HG02870 (cell line): Measurements from ENCODE around the gene CCR7.

Experiments
- ATAC-seq: cut with Tn5 transposase; IDR thresholded peaks from one replicate; pipeline ENCODE4 v1.9.1; 2021; ENCODE audit warnings: mild to moderate bottlenecking, moderate library complexity; ENCODE audit not compliant: unreplicated experiment

The CCR7 gene

DNA sequence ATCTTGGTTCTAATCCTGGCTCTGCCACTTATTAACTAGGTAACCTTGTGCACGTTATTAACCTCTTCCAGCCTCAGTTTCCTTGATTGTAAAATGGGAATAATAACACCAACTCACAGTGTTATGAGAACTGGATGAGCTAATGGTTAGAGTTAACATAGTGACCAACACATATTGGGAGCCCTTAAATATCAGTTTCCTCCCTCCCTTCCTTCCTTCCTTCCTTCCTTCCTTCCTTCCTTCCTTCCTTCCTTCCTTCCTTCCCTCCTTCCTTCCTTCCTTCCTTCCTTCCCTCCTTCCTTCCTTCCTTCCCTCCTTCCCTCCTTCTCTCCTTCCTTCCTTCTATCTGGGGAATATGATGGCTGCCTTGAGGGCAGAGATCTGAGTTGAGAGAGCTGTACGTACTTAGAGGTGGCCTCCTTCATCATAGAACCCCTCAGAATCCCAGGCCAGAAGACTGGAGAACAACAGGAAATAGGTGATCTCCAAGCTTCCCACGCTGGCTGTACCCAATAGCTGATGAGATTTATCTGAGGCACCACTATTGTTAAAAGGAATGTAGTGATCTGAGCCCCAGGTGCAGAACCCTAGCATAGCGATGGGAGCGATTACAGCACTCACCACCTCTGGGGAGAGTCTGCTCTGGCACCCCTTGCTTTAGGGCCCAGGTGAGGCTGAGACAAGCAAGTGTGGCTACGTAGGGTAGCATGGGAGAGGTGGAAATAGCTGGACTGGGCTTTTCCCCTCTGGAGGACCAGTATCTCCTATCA is 26.2 kb downstream of the CCR7 start:
- ATAC-seq: no peak

DNA sequence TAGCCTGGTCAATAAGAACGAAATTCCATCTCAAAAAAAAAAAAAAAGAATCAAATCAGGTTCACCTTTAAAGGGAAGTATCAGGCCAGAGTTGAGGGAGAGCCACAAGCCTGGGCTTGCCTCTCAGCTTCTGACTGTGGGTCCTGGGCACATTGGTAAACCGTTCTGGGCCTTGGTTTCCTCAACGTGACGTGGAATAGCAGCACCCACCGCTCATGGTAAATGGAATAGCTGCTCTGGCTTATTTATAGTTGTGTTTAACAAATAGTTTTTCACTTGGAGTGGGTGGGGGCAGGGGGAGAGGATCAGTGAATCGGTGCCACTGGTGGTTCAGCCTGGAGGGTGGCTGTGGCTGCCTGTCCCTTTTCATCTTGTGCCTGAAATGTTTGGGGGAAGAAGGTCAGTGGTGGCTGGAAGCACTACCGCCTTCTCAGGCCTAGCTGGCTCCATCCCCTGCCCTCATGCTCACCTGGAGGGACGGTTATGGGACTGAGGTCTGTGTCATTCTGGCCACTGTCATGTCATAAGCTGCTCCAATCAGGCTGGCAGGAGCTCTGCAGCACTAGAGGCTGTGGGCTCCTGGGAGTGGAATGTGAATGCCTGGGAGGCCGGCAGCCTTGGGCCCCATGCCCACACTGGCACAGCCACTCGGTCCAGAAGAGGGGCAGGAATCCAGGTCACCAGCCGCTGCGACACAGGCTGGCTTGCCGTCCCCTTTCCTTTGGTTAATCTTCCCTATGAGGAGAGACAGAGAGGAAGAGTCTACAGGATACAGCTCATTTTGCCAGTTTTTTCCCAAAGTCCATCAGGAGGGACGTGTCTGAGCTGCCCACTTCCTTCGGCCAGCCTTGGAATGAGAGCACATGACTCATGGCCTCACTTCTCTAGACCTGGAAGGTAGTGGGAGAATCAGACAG is 27.0 kb downstream of the CCR7 start:
- ATAC-seq: no peak

DNA sequence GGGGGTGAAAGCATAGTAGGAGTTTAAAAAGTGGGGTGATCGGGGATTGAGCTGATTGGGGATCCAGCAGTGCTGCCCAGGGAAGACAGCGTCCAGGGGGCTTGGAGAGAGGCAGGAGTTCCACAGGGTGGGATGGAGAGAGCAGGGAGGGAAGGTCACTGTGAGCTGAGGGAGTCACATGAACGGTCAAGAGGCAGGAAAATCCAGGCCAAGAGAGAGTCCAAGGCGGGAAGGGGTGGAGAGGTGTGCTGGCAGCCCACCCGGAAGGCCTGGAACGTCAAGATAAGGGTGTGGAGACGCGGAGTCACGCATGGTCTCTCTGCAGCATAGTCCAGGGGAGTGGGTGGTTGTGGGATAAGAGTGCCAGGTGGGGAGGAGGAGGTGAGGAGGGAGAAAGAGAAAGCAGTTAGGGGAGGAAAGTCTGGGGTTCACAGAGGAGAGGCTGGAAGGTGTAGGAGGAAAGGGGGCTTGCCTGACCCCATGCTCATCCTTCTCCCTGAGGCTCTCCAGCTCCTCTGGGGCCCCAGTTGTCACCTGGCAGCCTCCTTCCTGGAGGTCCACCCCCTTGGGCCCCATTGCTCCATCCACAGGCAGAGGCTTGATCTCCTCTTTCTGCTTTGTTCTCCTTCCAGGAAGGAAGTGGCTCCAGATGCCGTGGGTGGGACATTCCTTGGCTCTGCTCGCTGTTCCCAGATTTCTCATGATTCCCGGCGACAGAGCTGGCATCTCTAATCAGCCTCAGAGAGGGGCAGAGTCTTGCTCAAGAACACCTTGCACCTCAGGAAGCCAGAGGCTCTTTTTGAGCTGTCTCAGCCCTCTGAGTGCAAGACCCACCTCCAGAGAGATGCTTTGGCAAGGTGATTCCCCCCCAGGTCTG is 28.7 kb downstream of the CCR7 start:
- ATAC-seq: no peak

DNA sequence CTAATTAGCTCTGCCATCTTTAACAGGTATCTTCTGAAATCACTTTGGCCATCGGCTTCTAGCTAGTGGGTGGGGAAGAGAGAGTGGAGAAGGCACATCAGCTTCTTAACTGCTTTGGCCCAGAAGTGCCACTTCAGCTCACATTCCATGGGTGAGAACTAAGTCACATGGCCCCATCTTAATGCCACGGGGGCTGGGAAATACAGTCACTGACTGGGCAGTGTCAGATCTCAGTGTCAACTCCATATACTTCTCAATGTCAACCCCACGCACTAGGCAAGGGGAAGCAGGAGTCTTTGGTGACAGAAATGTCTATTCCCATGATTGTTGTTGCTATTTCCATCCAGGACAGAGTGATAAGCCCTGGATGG is 29.4 kb downstream of the CCR7 start:
- ATAC-seq: no peak

DNA sequence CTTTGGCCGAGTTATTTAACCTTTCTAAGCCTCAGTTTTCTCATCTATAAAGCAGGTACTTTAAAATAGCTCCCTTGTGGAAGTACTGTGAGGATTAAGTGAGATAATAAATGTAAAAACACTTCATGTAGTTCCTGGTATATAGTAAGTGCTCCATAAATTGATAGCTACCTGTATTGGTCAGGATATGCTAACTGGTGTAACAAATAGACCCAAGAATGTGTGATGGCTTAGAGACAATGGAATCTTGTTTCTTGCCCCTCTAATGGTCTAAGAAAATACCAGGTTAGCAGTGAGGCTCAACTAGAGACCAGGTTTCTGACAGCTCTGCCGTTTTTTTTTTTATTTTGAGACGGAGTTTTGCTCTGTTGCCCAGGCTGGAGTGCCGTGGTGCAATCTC is 29.8 kb downstream of the CCR7 start:
- ATAC-seq: no peak

DNA sequence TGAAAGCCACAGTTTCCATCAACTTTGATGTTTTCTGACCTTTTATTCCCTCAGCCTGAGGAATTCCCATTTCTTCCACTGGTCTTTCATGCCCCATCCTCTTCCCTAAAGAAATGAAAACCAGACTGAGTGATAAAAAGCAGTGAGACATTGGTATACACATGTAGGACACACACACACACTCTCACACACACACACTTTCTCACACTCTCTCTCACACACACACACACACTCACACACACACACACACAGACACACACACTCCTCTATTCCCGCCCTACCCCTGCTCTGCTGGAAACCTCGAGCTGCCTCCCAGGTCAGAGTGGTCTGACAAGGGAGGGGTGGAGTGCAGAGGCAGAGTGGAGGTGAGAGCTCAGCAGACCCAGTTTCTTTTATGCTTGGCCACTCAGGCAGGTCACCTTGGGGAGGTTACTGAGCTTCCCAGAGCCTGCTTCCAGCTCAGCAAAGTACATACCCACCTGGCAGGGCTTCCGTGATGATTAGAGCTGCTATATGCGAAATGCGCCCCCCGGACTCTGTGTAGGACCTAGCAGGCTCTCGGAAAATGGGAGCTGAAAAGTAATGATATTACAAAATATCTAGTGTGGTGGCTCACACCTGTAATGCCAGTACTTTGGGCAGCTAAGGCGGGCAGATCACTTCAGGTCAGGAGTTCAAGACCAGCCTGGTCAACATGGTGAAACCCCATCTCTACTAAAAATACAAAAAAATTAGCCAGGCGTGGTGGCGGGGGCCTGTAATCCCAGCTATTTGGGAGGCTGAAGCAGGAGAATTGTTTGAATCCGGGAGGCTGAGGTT is 30.7 kb downstream of the CCR7 start:
- no peak for ATAC-seq

DNA sequence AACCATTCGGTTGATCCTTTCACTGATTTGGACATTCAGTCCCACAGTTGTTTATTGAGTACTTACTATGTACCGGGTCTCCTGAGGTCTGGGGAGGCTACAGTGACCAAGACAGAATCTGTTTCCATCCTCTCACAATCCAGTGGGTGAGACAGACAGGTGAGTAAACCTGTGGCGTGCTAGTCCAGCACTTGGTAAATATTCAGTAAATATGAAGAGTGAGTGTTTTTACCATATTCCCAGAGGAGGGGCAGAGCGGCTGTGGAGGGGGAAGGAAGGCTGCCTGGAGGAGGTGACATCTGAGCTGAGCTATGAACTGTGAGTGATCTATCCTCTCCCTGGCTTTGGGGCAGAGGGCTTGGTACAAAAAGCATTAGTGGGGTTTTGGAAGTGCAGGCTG is 31.4 kb downstream of the CCR7 start:
- no peak for ATAC-seq

DNA sequence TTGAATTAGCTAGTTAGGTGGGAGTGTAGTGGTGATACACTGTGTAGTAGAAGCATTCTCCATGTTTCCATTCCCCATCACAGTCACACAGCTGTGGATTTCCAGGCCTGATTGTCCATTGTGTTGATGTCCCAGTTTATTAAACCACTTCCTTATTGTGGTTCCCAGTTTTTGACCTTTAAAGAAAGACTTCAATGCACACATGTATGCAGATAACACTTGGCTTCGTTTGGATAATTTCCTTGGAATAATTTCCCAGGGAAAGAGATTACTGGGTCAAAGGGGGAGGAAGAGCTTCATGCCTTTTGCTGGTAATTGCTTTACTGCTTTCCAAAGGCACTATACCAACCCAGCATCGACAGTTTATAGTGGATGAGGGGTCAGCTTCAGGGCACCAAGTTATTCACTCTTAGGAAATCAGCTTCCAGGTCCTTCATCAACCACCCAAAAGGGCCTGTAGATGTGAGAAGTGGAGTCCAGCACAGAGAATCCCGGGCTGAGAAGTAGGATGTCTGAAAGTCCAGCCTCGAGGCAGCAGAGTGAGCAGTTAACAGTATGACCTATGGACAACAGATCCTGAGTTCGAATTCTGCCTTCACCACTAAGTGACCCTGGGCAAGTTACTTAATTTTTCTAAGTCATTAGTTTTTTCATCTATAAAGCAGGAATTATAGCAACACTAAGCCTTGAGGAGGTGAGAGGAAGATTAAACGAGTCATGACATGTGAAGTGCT is 32.6 kb downstream of the CCR7 start:
- ATAC-seq: no peak

DNA sequence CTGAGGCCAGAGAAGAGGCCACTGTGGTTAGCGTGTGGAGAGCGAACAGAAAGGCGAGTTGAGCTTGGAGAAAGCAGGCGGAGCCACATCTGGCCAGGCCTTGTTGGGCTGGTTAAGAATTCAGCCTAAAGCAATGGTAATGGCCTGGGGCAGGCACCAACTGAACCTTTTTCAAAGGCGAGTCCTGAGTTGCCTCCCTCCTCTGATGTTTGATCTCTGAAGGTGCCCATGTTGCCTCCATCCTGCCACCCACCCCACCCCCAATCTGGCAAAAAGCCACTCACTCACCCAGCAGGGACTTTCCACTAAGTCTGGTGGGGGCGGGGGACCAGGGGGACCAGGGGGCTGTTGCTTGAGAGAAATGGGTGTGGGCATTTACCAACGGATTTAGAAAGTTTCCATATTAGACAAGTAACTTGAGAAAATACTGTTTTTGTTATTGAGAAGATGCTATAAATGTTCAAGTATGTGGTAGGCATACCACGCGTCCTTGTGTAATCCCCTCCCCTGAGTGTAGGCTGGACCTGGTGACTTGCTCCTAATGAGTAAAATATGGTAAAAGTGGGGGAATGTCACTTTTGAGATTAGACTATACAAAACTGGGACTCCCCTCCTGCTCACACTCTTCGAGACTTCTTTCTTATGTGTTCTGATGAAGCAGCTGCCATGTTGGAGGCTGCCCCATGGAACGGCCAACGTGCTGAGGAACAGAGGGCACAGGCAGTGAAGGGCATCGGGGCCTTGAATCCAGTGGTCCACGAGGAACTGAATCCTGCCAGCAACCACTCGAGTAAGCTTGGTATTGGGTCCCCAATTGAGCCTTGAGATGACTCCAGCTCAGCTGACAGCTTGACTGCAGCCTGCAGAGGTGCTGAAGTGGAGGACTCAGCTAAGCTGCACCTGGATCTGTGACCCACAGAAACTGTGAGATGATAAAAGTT is 34.0 kb downstream of the CCR7 start:
- no peak for ATAC-seq

DNA sequence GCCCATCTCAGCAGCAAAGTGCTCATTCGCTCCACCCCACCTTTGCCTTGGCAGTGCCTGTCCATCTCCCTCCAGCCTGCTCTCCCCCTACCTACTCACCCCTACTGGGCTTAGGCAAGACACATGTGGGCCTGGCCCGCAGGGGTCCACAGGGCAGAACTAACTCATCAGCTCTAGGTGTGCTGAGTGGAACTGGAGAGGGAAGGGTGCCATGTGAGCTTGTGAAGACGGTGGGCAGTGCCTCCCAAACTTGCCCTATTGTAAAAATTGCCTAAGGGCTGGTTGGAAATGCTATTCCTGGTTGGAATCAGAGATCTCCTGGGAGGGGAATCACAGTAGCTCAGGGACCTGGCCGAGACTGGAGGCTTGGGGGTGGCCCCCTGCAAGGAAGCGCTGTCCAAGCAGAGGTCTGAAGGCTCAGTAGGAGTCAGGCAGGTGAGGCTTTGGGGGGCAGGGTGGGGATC is 34.7 kb downstream of the CCR7 start:
- ATAC-seq: no peak

DNA sequence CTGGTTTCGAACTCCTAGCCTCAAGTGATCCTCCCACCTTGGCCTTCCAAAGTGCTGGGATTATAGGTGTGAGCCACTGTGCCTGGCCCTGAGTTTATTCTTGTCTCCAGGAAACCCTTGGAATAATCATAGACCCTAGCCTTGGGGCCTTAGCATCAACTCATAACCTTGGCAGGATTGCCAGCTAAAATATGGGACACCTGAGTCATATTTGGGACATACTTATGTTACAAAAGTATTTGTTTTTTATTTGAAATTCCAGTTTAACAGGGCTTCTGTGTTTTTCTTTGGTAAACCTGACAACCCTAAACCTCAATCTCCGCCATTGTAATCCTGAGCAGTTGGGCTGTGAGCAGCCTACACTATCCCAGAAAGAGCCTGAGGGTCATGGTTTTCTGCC is 35.3 kb downstream of the CCR7 start:
- no peak for ATAC-seq

DNA sequence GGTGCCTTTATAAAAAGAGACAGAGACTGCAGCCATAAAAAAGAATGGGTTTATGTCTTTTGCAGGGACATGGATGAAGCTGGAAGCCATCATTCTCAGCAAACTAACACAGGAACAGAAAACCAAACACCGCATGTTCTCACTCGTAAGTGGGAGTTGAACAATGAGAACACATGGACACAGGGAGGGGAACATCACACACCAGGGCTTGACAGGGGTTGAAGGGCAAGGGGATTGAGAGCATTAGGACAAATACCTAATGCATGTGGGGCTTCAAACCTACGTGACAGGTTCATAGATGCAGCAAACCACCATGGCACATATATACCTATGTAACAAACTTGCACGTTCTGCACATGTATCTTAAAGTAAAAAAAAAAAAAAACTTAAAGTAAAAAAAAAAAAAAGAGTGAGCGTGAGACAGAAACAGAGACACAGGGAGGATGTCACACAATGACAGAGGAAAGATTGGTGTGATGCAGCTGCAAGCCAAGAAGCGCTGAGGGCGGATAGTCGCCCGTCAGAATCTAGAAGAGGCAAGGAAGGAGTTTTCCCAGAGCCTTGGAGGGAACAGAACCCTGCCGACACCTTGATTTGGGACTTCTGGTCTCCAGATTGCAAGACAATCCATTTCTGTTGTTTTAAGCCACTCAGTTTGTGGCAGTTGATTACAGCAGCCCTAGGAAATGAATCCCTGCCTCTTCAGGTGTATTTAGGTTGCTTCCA is 36.4 kb downstream of the CCR7 start:
- no peak for ATAC-seq

DNA sequence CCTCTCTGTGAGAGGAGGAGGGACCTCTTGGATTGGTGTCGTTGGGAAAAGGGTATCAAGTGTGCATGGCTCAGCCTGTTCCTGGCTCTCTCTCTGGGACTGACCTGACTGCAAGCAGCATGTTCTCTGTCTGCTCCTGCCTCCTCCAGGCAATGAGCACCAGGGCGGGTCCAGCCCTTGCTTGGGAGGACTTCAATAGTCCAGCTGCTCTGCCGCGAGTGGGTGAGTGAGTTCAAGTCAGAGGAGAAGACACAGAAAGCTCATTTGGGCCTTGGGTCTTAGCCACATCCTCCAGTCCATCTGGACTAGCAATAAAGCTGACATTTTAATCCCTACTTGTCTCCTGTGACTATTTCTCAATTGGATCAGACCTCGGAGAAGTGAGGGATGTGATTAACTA is 38.6 kb downstream of the CCR7 start:
- no peak for ATAC-seq

DNA sequence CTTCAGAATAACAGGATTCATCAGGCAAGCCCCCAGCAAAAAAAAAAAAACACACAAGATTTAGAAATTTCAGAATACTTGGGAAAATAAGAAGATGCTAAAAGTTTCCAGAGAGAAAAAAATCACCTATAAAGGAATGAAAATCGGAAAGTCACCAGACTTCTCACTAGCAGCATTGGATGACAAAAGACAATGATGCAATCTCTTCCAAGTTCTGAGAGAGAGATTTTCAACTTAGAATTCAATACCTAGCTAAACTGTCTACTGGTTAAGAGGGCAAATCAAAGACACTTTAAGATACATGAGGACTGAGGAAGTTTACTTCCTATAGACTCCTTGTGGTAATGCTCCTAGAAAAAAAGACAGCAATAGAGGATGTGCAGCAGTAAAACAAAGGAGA is 40.0 kb downstream of the CCR7 start:
- ATAC-seq: no peak

DNA sequence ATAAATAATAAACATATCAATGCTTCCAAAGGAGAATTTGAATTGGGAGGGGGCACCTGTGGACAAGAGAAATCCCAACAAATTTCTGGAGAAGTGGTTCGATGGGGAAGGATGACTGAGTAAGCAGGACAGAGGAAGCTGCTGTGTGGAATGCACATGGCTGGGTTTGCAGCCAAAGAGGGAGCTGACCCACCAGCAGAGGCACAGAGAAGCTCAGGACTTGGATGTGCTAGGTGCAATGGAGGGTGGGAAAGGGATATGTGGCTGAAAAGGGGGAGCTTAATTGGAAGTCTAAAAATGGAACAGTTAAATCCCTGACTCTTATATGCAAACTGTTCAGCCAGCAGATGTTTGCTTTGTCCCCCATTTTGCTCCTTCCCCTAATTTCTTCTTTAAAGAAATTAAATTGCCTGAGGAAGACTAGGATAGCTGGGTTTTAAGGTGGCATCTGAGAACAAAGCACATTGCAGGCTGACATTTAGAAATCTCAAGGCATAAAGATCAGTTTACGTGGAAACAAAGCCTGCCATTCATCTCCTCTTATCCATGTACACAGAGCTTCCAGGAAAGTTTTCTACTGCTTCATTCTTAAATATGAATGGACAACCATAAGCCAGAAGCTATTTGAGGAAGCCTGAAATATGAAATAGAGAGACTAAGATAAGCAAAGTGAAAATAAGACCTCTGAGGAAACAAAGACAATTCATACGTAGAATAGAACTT is 40.9 kb downstream of the CCR7 start:
- no peak for ATAC-seq

DNA sequence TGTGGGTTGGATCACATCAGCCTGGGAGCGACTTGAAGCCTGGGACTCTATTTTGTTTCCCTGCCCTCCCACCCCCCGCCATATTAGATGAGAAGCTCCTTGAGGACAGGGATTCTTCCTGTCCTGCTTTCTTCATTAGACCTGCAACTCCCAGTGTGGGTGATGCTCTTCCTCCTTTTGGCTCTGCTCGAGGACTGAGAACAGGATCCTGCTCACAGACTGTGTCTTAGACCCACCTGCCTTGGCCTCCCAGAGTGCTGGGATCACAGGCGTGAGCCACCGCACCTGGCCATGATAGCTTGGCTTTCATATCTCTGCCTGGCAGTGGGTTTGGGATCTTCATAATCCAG is 42.3 kb downstream of the CCR7 start:
- no peak for ATAC-seq

DNA sequence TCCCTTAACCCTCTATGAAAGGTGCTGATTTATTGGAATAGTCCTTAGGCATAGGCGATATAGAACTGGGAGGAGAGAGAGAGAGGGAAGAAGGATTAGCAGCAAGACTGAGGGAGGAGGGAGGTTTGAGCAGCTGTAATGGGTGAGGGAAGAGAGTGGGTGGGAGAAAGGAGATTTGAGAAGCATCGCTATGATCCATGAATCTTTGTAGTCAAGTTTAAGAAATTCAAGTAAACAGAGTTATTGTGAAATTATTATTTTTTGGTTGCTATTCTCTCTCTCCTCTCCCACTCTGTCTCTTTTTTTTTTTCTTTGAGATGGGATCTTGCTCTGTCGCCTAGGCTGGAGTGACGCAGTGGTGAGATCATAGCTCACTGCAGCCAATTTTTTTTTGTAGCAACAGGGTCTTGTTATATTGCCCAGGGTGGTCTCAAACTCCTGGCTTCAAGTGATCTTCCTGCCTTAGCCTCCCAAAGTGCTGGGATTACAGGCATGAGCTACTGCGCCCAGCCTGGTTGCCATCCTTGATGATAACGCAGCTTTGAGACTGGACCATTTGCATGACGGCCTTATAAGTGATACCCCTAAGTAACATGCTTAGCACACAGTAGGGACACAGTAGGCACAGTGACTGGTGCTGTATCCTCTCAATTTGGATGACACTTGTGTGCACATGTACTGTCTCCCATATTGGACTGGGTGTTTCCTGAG is 42.9 kb downstream of the CCR7 start:
- no peak for ATAC-seq
